Neutrophil (primary cell): ENCODE results near the gene TSR3.

ENCODE experiments used
- H3K27ac ChIP-seq: fragments of 200-600 bp; sonication (generic); 2 replicates; pipeline ENCODE4 v1.5.1; 2016; ENCODE audit warnings: mild to moderate bottlenecking, moderate library complexity
- H3K27me3 ChIP-seq: fragments of 200-600 bp; sonication (generic); 2 replicates; pipeline ENCODE4 v1.6.0; 2016; ENCODE audit warnings: mild to moderate bottlenecking
- H3K36me3 ChIP-seq: fragments of 200-600 bp; sonication (generic); 2 replicates; pipeline ENCODE4 v1.5.1; 2017
- H3K4me1 ChIP-seq, 2 experiments: fragments of 200-600 bp in 1 of 2; sonication (generic) in 1 of 2; 1 replicate in 1 of 2; 2 replicates in 1 of 2; pipeline versions ENCODE4 v1.5.1 to v1.6.1; 2013 to 2016; ENCODE audit warnings: low read depth in 1 of 2, low read length in 1 of 2, mild to moderate bottlenecking in 1 of 2, moderate library complexity in 1 of 2; ENCODE audit not compliant: control insufficient read depth in 1 of 2, insufficient read depth in 1 of 2
- H3K4me3 ChIP-seq, 2 experiments: fragments of 200-600 bp in 1 of 2; sonication (generic) in 1 of 2; 1 replicate in 1 of 2; 2 replicates in 1 of 2; pipeline ENCODE4 v1.5.1; 2013 to 2016; ENCODE audit warnings: low read depth in 1 of 2, low read length in 1 of 2, mild to moderate bottlenecking in 1 of 2, moderate library complexity in 1 of 2
- H3K9me3 ChIP-seq: fragments of 200-600 bp; sonication (generic); 2 replicates; pipeline ENCODE4 v1.5.1; 2016
- TF ChIP-seq, protein P1 (sequence below): fragments of 200-600 bp; sonication (generic); IDR thresholded peaks from 2 replicates; pipeline ENCODE4 v1.5.1; 2016; ENCODE audit warnings: antibody characterized with exemption

Gene TSR3

DNA sequence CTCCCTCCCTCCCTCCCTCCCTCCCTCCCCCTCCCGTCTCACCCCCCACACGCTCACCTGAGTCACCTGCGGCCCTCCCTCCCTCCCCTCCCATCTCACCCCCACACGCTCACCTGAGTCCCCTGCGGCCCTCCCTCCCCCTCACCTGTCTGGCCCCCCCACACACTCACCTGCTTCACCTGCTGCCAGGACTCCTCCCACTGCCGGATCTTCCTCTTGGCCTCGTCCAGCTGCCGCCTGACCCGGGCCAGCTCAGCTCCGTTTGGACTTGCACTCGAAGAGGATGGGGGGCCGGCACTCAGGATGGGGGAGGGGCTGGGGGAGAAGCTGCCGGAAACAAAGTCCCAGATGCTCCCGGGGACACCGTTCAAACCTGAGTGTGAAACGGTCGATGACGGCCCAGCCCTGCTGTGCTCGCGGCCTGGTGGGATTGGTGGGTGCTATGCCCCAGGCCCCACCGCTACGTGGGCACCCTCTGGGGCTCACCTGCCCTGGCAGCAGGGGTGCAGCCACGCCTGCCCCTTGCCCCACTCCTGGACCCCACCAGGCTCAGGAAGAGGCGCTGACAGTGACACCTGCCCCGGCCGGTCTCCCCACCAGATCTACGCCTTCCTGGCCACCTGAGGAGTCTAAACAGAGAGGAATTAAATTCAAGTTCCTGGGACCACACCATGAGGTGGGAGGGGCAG is 16.0 kb upstream of the TSR3 start:
- Histone ChIP-seq H3K36me3 (peaks cover 94% of the 10 kb centered on the region), H3K4me3 (no peak overlapping the region), H3K27me3 (no peaks in the 10 kb centered on the region), H3K27ac (no peak overlapping the region), H3K9me3 (no peaks in the 10 kb centered on the region), H3K4me1 (peaks cover 0 to 4% of the 10 kb centered on the region in 2 experiments)
- TF ChIP-seq, protein P1, sequence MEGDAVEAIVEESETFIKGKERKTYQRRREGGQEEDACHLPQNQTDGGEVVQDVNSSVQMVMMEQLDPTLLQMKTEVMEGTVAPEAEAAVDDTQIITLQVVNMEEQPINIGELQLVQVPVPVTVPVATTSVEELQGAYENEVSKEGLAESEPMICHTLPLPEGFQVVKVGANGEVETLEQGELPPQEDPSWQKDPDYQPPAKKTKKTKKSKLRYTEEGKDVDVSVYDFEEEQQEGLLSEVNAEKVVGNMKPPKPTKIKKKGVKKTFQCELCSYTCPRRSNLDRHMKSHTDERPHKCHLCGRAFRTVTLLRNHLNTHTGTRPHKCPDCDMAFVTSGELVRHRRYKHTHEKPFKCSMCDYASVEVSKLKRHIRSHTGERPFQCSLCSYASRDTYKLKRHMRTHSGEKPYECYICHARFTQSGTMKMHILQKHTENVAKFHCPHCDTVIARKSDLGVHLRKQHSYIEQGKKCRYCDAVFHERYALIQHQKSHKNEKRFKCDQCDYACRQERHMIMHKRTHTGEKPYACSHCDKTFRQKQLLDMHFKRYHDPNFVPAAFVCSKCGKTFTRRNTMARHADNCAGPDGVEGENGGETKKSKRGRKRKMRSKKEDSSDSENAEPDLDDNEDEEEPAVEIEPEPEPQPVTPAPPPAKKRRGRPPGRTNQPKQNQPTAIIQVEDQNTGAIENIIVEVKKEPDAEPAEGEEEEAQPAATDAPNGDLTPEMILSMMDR, result no peak

DNA sequence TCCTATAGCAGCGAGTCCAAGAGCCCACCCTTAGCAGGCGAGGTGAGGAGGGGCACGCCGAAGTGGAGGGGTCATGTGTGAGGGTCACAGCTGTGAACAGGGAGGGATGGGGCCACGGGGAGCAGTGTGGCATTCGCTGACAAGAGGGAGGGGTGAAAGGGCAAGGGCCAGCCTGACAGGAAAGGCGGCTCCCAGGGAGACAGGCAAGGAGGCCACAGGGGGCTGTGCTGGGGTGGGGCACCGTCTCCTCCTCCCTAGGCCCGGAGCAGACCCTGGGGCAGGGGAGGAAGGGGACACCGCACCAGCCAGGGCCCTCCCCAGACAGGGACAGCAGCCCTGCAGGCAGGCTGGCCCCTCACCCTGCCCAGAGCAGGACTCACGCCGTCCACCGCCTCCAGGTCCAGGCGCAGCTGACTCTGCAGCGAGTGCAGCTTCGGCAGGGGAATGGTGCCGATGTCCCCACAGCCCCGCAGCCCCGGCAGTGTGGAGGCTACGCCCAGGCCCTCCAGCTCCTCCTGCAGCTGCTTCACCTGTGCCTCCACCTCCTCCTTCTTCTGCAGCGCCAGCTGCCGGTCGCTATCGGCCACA is 15.1 kb upstream of the TSR3 start:
- Histone ChIP-seq H3K36me3 (peaks cover 96% of the 10 kb centered on the region), H3K4me1 (peaks cover 0 to 4% of the 10 kb centered on the region in 2 experiments), H3K27me3 (no peaks in the 10 kb centered on the region), H3K27ac (no peak overlapping the region), H3K9me3 (no peaks in the 10 kb centered on the region), H3K4me3 (no peak overlapping the region)
- TF ChIP-seq, protein P1, result no peak

DNA sequence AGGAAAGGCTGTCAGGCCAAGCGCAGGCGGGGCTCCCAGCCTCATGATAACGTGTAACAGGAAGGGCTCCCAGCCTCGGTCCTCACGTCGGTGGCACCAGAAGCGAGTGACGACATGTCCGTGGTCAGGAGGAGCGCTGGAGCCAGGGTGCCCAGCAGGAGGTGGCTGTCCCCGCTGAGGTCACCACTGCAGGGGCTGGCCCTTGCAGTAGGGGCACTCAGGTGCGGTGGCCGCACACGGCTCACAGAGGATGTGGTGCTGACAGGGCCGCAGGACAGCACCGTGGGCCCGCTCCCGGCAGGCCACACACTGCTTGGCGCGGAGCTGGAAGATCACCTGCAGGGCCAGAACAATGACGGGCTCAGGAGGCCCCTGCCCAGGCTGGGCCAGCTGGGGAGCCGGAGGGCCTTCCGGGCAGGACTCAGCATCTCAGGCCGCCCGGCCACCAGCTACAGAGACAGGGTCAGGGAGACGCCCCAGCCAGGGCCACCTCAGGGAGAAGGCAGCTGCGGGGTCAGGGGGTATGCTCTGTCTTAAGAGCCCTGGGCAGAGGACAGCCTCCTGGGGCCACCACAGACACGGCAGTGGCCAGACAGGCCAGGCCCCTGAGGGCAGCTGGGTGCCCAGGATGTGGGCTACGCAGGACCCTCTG is 14.5 kb upstream of the TSR3 start:
- H3K9me3 ChIP-seq, result no peaks in the 10 kb centered on the region
- no peak overlapping the region for H3K4me3 ChIP-seq
- H3K27ac ChIP-seq, result no peak overlapping the region
- no peaks in the 10 kb centered on the region for H3K27me3 ChIP-seq
- H3K36me3 ChIP-seq, result peaks cover 96% of the 10 kb centered on the region
- TF ChIP-seq, protein P1, result no peak
- H3K4me1 ChIP-seq, result peaks cover 0 to 4% of the 10 kb centered on the region in 2 experiments

DNA sequence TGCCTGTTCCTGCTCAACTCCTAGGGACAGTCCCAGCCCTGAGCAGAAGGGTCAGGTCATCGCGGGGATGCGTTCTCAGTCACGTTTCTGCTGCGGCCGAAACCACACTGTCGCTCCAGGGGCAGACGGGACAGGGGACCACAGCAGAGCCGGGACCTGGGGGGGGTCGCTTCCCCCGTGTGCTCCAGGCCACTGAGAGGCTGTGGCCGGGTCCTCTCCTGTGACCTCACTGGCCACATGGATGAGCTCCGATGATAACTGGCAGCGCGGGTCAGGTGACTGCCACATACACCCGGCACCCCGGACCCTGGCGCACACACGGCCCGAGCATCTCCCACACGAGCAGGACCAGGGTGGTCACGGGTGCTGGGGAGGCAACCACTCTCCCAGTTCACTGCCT is 12.8 kb upstream of the TSR3 start:
- peaks cover 0 to 4% of the 10 kb centered on the region in 2 experiments for H3K4me1 ChIP-seq
- H3K9me3 ChIP-seq, result no peaks in the 10 kb centered on the region
- peaks cover 98% of the 10 kb centered on the region for H3K36me3 ChIP-seq
- no peak overlapping the region for H3K4me3 ChIP-seq
- TF ChIP-seq, protein P1, result no peak
- no peak overlapping the region for H3K27ac ChIP-seq
- no peaks in the 10 kb centered on the region for H3K27me3 ChIP-seq

DNA sequence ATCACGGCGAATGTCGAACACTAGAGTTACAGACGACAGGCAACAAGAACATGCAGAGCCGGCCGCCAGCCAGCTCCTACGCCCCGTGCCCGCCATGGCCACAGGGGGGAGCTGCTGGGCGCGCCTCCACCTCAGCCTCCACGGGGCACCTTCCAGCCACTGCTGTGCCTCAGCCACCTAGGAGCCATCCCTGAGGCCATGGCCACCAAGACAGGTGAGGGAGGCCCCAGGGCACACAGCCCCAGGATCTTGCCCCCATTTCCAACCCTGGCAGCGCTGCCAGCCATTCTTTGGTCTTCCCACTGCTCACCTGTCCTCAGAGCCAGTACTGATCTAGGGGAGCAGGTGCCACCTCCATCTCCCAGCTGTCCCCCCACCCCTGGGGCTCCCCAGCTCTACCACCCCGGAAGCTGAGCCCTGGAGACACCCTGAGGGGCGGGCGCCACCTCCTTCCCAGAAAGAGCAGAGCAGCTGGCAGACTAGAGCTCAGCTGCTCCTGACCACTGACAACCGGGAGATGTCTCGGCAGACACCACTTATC is 11.9 kb upstream of the TSR3 start:
- Histone ChIP-seq H3K27me3 (no peaks in the 10 kb centered on the region), H3K27ac (no peak overlapping the region), H3K36me3 (peaks cover 96% of the 10 kb centered on the region), H3K4me1 (peaks cover 0 to 4% of the 10 kb centered on the region in 2 experiments), H3K4me3 (no peak overlapping the region), H3K9me3 (no peaks in the 10 kb centered on the region)
- TF ChIP-seq, protein P1, result peak; percentile 62
